GM23338 (cell line): ENCODE data around the gene TBCB.
"Not testable (repeated sequence)": the region's sequence is repeated elsewhere in the genome, so short reads cannot be mapped to it uniquely, and the experiment has no call there.

ENCODE experiments used
- CREB1 ChIP-seq: fragments of 250-450 bp; sonication (Bioruptor Pico); IDR thresholded peaks from 2 replicates; pipeline ENCODE4 v1.5.0; 2020; ENCODE audit warnings: low read depth, mild to moderate bottlenecking, moderate library complexity
- CTCF ChIP-seq, 2 experiments: fragments of 200-600 bp in 1 of 2; sonication (generic) in 1 of 2; conservative IDR thresholded peaks; 2 replicates each; pipeline versions ENCODE4 v1.5.1 to v1.6.1; 2016 to 2017; ENCODE audit warnings: antibody characterized with exemption in 2 of 2, low read depth in 2 of 2, mild to moderate bottlenecking in 2 of 2, moderate library complexity in 1 of 2
- ETS1 ChIP-seq: IDR thresholded peaks from 2 replicates; pipeline ENCODE4 v1.6.1; 2016; ENCODE audit warnings: antibody characterized with exemption
- EZH2 ChIP-seq: fragments of 200-600 bp; sonication (generic); IDR thresholded peaks from one replicate; pipeline ENCODE4 v1.8.0; 2017; ENCODE audit warnings: antibody characterized with exemption, mild to moderate bottlenecking, low read depth; ENCODE audit not compliant: unreplicated experiment
- EZH2phosphoT487 ChIP-seq: fragments of 200-600 bp; sonication (generic); IDR thresholded peaks from one replicate; pipeline ENCODE4 v1.8.1; 2018; ENCODE audit warnings: antibody characterized with exemption; ENCODE audit not compliant: unreplicated experiment
- JUNB ChIP-seq: IDR thresholded peaks from one replicate; pipeline ENCODE4 v1.6.1; 2016; ENCODE audit warnings: antibody characterized with exemption; ENCODE audit not compliant: unreplicated experiment
- NANOG ChIP-seq: IDR thresholded peaks from 2 replicates; pipeline ENCODE4 v1.6.1; 2016; ENCODE audit warnings: antibody characterized with exemption, borderline replicate concordance
- POLR2AphosphoS5 ChIP-seq: IDR thresholded peaks from 2 replicates; pipeline ENCODE4 v1.6.1; 2016; ENCODE audit warnings: antibody characterized with exemption, low read depth
- REST ChIP-seq: IDR thresholded peaks from one replicate; pipeline ENCODE4 v1.6.1; 2018; ENCODE audit warnings: antibody characterized with exemption; ENCODE audit not compliant: unreplicated experiment
- STAT1 ChIP-seq: IDR thresholded peaks from one replicate; pipeline ENCODE4 v1.6.1; 2016; ENCODE audit warnings: antibody characterized with exemption; ENCODE audit not compliant: unreplicated experiment
- ZNF114 ChIP-seq: fragments of 250-450 bp; sonication (Bioruptor Pico); IDR thresholded peaks from 2 replicates; pipeline ENCODE4 v1.5.0; 2020; ENCODE audit warnings: mild to moderate bottlenecking, moderate library complexity
- ZNF331 ChIP-seq: fragments of 250-450 bp; sonication (Bioruptor Pico); IDR thresholded peaks from 2 replicates; pipeline ENCODE4 v1.5.0; 2020; ENCODE audit warnings: low read depth, mild to moderate bottlenecking, moderate library complexity
- ZNF462 ChIP-seq: fragments of 250-450 bp; sonication (Bioruptor Pico); IDR thresholded peaks from 2 replicates; pipeline ENCODE4 v1.5.0; 2020; ENCODE audit warnings: mild to moderate bottlenecking, moderate library complexity

GRCh38 chr19:36173846-36174245 is 58.6 kb downstream of the TBCB start:
- not testable (repeated sequence) for TF ChIP-seq CTCF (conservative IDR thresholded peaks at IDR 0.05; ENCODE audit: low read depth in 2 of 2); POLR2AphosphoS5; EZH2phosphoT487; JUNB; REST; EZH2; CREB1 (CRISPR knock-in tag); ETS1; ZNF462 (CRISPR knock-in tag); ZNF114 (CRISPR knock-in tag); NANOG; STAT1; ZNF331 (CRISPR knock-in tag)
